ENCODE data around the gene HCAR2. TPM values are rescaled to one million over a fixed set of nuclear protein-coding genes. Genes with fewer than 3 reads are reported as not detected.

The HCAR2 gene
- total RNA-seq, 4 donors from 2014 or later, result 0.18 TPM; not detected in 3

DNA sequence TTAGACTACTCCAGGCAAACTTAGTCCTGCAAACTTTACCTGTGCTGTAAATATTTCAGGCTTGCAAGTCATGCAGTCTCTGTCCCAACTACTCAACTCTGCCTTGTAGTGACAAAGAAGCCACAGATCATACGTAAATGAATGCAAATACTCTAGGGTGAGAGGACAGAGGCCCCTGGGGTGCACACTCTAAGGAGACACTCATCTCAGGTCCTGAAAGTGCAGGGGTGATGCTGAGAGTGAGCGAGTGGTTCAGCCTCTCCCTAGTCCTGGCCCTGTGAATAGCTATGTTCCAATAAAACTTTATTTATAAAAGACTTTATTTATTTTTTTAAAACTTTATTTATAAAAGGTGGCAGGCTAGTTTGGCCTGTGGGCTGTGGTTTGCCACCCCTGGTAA, 34.9 kb downstream of the HCAR2 start:
- Histone ChIP-seq H3K36me3 (no peaks in the 10 kb centered on the region), H3K27me3 (no peaks in the 10 kb centered on the region), H3K4me3 (no peak overlapping the region), H3K9me3 (no peaks in the 10 kb centered on the region), H3K27ac (no peak overlapping the region), H3K4me1 (no peaks in the 10 kb centered on the region)
- intact Hi-C loops (cut with DNase I; ENCODE audit: low total_unique reads) (no loop called here), in situ Hi-C loops (cut with MboI; ENCODE audit: low sequenced_read_pairs in 4 of 4) (no loop called here)
- no peak for TF ChIP-seq POLR2A (IDR thresholded peaks at IDR 0.05)
- TF ChIP-seq, protein P1, sequence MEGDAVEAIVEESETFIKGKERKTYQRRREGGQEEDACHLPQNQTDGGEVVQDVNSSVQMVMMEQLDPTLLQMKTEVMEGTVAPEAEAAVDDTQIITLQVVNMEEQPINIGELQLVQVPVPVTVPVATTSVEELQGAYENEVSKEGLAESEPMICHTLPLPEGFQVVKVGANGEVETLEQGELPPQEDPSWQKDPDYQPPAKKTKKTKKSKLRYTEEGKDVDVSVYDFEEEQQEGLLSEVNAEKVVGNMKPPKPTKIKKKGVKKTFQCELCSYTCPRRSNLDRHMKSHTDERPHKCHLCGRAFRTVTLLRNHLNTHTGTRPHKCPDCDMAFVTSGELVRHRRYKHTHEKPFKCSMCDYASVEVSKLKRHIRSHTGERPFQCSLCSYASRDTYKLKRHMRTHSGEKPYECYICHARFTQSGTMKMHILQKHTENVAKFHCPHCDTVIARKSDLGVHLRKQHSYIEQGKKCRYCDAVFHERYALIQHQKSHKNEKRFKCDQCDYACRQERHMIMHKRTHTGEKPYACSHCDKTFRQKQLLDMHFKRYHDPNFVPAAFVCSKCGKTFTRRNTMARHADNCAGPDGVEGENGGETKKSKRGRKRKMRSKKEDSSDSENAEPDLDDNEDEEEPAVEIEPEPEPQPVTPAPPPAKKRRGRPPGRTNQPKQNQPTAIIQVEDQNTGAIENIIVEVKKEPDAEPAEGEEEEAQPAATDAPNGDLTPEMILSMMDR (IDR thresholded peaks at IDR 0.05 in 4 of 5, conservative IDR thresholded peaks at IDR 0.05 in 1 of 5), result no peak
- ATAC-seq (no peak), DNase-seq (no peak)

DNA sequence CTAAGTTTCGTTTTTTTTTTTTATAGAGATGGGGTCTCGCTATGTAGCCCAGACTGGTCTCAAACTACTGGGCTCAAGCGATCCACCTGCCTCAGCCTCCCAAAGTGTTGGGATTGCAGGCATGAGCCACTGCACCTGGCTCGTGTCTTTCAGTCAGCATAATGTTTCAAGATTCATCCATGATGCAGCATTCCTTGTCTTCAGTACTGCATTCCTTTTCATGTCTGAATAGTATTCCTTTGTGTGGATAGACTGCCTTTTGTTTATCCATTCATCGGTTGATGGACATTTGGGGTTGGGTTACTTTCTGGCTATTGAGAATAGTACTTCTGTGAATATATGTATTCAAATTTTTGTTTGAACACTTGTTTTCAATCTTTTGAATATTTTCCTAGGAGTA, 37.4 kb downstream of the HCAR2 start:
- Histone ChIP-seq H3K4me3 (no peak overlapping the region), H3K27ac (no peak overlapping the region), H3K4me1 (no peaks in the 10 kb centered on the region), H3K9me3 (no peaks in the 10 kb centered on the region), H3K27me3 (no peaks in the 10 kb centered on the region), H3K36me3 (no peaks in the 10 kb centered on the region)
- in situ Hi-C loops (cut with MboI; ENCODE audit: low sequenced_read_pairs in 4 of 4), result no loop called here
- DNase-seq, result no peak
- ATAC-seq, result no peak
- TF ChIP-seq, protein P1 (IDR thresholded peaks at IDR 0.05 in 4 of 5, conservative IDR thresholded peaks at IDR 0.05 in 1 of 5), result no peak
- TF ChIP-seq POLR2A (IDR thresholded peaks at IDR 0.05), result no peak
- intact Hi-C loops (cut with DNase I; ENCODE audit: low total_unique reads), result no loop called here

DNA sequence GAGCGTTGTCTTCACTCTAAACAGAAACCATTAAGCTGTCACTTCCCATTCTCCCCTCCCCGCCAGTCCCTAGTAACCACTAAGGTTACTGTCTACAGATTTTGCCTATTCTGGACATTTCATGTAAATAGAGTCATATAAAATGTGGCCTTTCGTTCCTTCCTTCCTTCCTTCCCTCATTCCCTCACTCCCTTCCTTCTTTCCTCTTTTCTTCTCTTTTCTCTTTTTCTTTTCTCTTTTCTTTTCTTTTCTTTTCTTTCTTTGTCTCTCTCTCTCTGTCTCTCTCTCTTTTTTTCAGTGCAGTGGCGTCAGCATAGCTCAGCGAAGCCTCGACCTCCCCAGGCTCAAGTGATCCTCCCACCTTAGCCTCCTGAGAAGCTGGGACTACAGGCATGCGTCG, 37.8 kb downstream of the HCAR2 start:
- DNase-seq (no peak), ATAC-seq (no peak)
- Histone ChIP-seq H3K9me3 (no peaks in the 10 kb centered on the region), H3K4me1 (no peaks in the 10 kb centered on the region), H3K27me3 (no peaks in the 10 kb centered on the region), H3K4me3 (no peak overlapping the region), H3K27ac (no peak overlapping the region), H3K36me3 (no peaks in the 10 kb centered on the region)
- intact Hi-C loops (cut with DNase I; ENCODE audit: low total_unique reads), result no loop called here
- TF ChIP-seq, protein P1 (IDR thresholded peaks at IDR 0.05 in 4 of 5, conservative IDR thresholded peaks at IDR 0.05 in 1 of 5), result no peak
- TF ChIP-seq POLR2A (IDR thresholded peaks at IDR 0.05), result no peak
- in situ Hi-C loops (cut with MboI; ENCODE audit: low sequenced_read_pairs in 4 of 4), result no loop called here

DNA sequence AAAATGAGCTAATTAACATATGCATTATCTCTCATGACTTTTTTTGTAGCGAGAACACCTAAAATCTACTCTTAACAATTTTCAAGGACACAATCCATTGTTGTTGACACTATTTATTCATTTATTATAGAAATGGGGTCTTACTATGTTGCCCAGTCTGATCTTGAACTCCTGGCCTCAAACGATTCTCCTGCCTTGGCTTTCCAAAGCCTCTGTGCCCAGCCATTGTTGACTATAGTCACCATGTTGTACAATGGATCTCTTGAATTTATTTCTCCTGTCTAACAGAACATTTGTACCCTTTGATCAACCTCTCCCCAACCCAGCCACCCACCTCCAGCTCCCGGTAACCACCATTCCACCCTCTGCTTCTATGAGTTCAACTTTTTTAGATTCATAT, 41.2 kb downstream of the HCAR2 start:
- no peak for ATAC-seq
- Histone ChIP-seq H3K36me3 (no peaks in the 10 kb centered on the region), H3K27me3 (no peaks in the 10 kb centered on the region), H3K4me3 (no peak overlapping the region), H3K4me1 (no peaks in the 10 kb centered on the region), H3K9me3 (no peaks in the 10 kb centered on the region), H3K27ac (no peak overlapping the region)
- in situ Hi-C loops (cut with MboI; ENCODE audit: low sequenced_read_pairs in 4 of 4), result no loop called here
- DNase-seq, result no peak
- intact Hi-C loops (cut with DNase I; ENCODE audit: low total_unique reads), result no loop called here
- TF ChIP-seq, protein P1 (IDR thresholded peaks at IDR 0.05 in 4 of 5, conservative IDR thresholded peaks at IDR 0.05 in 1 of 5), result no peak
- TF ChIP-seq POLR2A (IDR thresholded peaks at IDR 0.05), result no peak

DNA sequence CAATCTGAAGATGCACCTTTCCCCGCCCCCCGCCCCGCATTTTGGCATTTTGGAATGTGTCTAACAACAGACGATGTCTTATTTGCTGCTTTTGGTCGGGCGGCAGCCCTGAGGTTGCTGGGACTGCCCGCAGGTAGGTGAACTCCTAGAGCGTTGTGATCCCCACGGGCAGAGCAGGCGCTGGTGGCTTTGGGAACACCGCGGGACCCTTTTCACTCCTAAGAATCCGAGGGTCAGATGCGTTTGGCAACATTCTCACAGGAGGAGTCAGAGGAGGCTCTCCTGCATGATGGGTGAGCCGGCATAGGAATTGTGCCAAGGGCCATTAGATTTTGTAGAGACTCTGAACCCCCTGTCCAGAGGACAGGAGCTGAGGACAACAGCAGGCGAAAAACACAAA, 41.9 kb downstream of the HCAR2 start:
- no peak overlapping the region for H3K27ac ChIP-seq
- H3K9me3 ChIP-seq, result no peaks in the 10 kb centered on the region
- in situ Hi-C loops (cut with MboI; ENCODE audit: low sequenced_read_pairs in 4 of 4) (no loop called here), intact Hi-C loops (cut with DNase I; ENCODE audit: low total_unique reads) (no loop called here)
- no peaks in the 10 kb centered on the region for H3K27me3 ChIP-seq
- DNase-seq, result no peak
- no peaks in the 10 kb centered on the region for H3K4me1 ChIP-seq
- TF ChIP-seq, protein P1 (IDR thresholded peaks at IDR 0.05 in 4 of 5, conservative IDR thresholded peaks at IDR 0.05 in 1 of 5), result no peak
- TF ChIP-seq POLR2A (IDR thresholded peaks at IDR 0.05), result no peak
- no peak overlapping the region for H3K4me3 ChIP-seq
- no peak for ATAC-seq
- no peaks in the 10 kb centered on the region for H3K36me3 ChIP-seq

Measured in gastrocnemius medialis (tissue), 4 donors.